ENCODE data around the gene ABTB2. TPM values are rescaled to one million over a fixed set of nuclear protein-coding genes. Genes with fewer than 3 reads are reported as not detected.

ABTB2 gene
- total and polyA plus RNA-seq, 2 experiments from 2014 or later = 12.4 to 14.3 TPM

DNA sequence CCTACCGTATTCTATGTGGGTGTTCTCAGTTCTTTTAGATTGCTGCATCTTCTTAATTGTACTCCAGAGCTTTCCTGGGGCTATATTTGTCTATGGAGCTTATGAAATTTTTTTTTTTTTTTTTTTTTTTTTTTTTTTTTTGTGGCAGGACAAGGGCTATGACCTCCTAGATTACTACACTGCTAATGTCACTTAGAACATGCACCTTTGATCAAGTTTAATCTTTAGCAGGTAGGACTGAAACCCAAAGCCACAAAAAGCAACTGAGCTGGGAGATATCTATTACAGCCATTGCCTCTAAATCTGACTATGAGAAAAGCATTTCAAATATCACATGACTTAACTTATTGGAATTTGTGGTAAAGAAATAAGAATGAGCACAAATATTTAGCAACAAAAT lies 21.7 kb upstream of the ABTB2 start:
- no peaks in the 10 kb centered on the region for H3K4me1 ChIP-seq (ENCODE audit: insufficient read depth)
- H3K79me2 ChIP-seq = no peaks in the 10 kb centered on the region
- TF ChIP-seq, protein P1, sequence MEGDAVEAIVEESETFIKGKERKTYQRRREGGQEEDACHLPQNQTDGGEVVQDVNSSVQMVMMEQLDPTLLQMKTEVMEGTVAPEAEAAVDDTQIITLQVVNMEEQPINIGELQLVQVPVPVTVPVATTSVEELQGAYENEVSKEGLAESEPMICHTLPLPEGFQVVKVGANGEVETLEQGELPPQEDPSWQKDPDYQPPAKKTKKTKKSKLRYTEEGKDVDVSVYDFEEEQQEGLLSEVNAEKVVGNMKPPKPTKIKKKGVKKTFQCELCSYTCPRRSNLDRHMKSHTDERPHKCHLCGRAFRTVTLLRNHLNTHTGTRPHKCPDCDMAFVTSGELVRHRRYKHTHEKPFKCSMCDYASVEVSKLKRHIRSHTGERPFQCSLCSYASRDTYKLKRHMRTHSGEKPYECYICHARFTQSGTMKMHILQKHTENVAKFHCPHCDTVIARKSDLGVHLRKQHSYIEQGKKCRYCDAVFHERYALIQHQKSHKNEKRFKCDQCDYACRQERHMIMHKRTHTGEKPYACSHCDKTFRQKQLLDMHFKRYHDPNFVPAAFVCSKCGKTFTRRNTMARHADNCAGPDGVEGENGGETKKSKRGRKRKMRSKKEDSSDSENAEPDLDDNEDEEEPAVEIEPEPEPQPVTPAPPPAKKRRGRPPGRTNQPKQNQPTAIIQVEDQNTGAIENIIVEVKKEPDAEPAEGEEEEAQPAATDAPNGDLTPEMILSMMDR (IDR thresholded peaks at IDR 0.05; ENCODE audit: poor library complexity) = no peak
- TF ChIP-seq EZH2 (IDR thresholded peaks at IDR 0.05; ENCODE audit: borderline replicate concordance) = no peak
- TF ChIP-seq EZH2phosphoT487 (IDR thresholded peaks at IDR 0.05; ENCODE audit: low read depth, severe bottlenecking, unreplicated experiment) = no peak
- H3K9me2 ChIP-seq (replicated peaks; ENCODE audit: insufficient read depth) = no peaks in the 10 kb centered on the region
- H3K36me3 ChIP-seq (replicated peaks; ENCODE audit: insufficient read depth, low read depth) = no peaks in the 10 kb centered on the region
- H4K20me1 ChIP-seq (ENCODE audit: insufficient read depth, poor library complexity, severe bottlenecking) = no peaks in the 10 kb centered on the region
- 65% methylated on average over 1 of the region's 1 CpG for WGBS (ENCODE audit: low lambda C conversion rate, missing lambda C conversion rate)
- no peak overlapping the region for H2AFZ ChIP-seq
- H3K27ac ChIP-seq = no peak overlapping the region
- H3K4me3 ChIP-seq = no peak overlapping the region
- no peak overlapping the region for H3K4me2 ChIP-seq
- no peaks in the 10 kb centered on the region for H3K9me3 ChIP-seq (ENCODE audit: low read depth)
- no peak for DNase-seq (ENCODE audit: low spot score)
- H3K27me3 ChIP-seq = no peaks in the 10 kb centered on the region

DNA sequence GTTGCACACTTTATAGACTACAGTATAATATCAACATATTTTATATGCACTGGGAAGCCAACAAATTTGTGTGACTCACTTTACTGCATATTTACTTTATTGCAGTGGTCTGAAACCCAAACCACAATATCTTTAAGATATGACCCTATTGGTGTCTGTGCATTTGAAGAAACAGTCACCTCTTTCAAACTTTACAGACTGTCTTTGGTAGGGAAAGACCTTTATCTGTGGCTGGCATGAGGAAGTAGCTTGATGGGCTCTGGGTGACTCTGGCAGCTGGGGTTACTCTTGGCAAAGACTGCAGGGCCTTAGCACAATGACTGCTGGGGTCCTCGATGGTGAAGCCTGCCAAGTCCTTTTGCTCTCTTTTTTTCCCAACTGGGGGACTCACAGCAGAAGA lies 21.3 kb upstream of the ABTB2 start:
- Histone ChIP-seq H3K27me3 (no peaks in the 10 kb centered on the region), H3K4me3 (no peak overlapping the region), H3K9me3 (ENCODE audit: low read depth) (no peaks in the 10 kb centered on the region), H3K9me2 (replicated peaks; ENCODE audit: insufficient read depth) (no peaks in the 10 kb centered on the region), H3K4me1 (ENCODE audit: insufficient read depth) (no peaks in the 10 kb centered on the region), H3K27ac (no peak overlapping the region), H3K36me3 (replicated peaks; ENCODE audit: insufficient read depth, low read depth) (no peaks in the 10 kb centered on the region), H4K20me1 (ENCODE audit: insufficient read depth, poor library complexity, severe bottlenecking) (no peaks in the 10 kb centered on the region), H2AFZ (no peak overlapping the region), H3K4me2 (no peak overlapping the region), H3K79me2 (no peaks in the 10 kb centered on the region)
- 90% methylated on average over 1 of the region's 1 CpG for WGBS (ENCODE audit: low lambda C conversion rate, missing lambda C conversion rate)
- TF ChIP-seq, protein P1 (IDR thresholded peaks at IDR 0.05; ENCODE audit: poor library complexity) = no peak
- TF ChIP-seq EZH2phosphoT487 (IDR thresholded peaks at IDR 0.05; ENCODE audit: low read depth, severe bottlenecking, unreplicated experiment) = no peak
- no peak for TF ChIP-seq EZH2 (IDR thresholded peaks at IDR 0.05; ENCODE audit: borderline replicate concordance)
- DNase-seq (ENCODE audit: low spot score) = no peak

DNA sequence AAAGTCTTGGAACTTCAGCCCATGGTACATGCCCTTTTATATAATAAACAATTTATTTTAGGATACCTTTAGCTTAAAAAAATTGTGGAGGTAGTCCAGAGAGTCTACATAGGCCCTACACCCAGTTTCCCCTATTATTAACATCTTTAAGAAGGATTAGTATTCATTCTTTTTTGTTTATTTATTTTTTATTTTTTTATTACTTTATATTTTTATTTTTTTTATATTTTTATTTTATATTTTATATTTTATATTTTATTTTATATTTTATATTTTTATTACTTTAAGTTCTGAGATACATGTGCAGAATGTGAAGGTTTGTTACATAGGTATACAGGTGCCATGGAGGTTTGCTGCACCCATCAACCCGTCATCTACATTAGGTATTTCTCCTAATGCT lies 15.9 kb upstream of the ABTB2 start:
- DNase-seq (ENCODE audit: low spot score) = no peak
- Histone ChIP-seq H4K20me1 (ENCODE audit: insufficient read depth, poor library complexity, severe bottlenecking) (no peaks in the 10 kb centered on the region), H3K27me3 (no peaks in the 10 kb centered on the region), H3K79me2 (no peaks in the 10 kb centered on the region), H3K4me3 (no peak overlapping the region), H3K27ac (no peak overlapping the region), H3K4me1 (ENCODE audit: insufficient read depth) (no peaks in the 10 kb centered on the region), H3K9me3 (ENCODE audit: low read depth) (no peaks in the 10 kb centered on the region), H2AFZ (no peak overlapping the region), H3K4me2 (no peak overlapping the region), H3K9me2 (replicated peaks; ENCODE audit: insufficient read depth) (no peaks in the 10 kb centered on the region), H3K36me3 (replicated peaks; ENCODE audit: insufficient read depth, low read depth) (no peaks in the 10 kb centered on the region)
- 100% methylated on average over 1 of the region's 1 CpG for WGBS (ENCODE audit: low lambda C conversion rate, missing lambda C conversion rate)
- TF ChIP-seq EZH2 (IDR thresholded peaks at IDR 0.05; ENCODE audit: borderline replicate concordance) = no peak

DNA sequence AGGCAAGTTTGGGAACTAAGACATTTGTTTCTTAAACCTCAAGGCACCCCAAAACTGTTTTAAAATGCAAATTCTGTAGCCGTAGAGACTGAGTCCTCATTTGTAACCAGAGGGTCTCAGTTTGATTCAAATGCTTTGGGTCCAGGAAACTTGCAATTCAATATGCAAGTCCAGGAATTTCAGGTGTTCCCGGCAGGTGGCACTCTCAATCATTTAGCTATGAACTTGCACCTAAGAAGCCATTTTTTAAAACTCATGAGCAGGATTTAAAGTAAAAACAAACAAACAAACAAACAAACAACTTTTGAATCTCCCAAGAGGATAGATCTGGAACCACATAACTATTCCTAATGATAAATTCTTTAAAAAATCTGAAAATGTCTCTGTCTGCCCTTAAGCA lies 8.7 kb upstream of the ABTB2 start:
- H3K4me3 ChIP-seq = no peak overlapping the region
- 64% methylated on average over 2 of the region's 2 CpGs for WGBS (ENCODE audit: low lambda C conversion rate, missing lambda C conversion rate)
- no peak overlapping the region for H3K4me2 ChIP-seq
- no peaks in the 10 kb centered on the region for H3K9me3 ChIP-seq (ENCODE audit: low read depth)
- H4K20me1 ChIP-seq (ENCODE audit: insufficient read depth, poor library complexity, severe bottlenecking) = no peaks in the 10 kb centered on the region
- H2AFZ ChIP-seq = no peak overlapping the region
- H3K36me3 ChIP-seq (replicated peaks; ENCODE audit: insufficient read depth, low read depth) = no peaks in the 10 kb centered on the region
- DNase-seq (ENCODE audit: low spot score) = no peak
- H3K4me1 ChIP-seq (ENCODE audit: insufficient read depth) = no peaks in the 10 kb centered on the region
- no peaks in the 10 kb centered on the region for H3K79me2 ChIP-seq
- no peaks in the 10 kb centered on the region for H3K27me3 ChIP-seq
- no peaks in the 10 kb centered on the region for H3K9me2 ChIP-seq (replicated peaks; ENCODE audit: insufficient read depth)
- no peak overlapping the region for H3K27ac ChIP-seq
- TF ChIP-seq, protein P1 (IDR thresholded peaks at IDR 0.05; ENCODE audit: poor library complexity) = peak; percentile 25
- no peak for TF ChIP-seq EZH2 (IDR thresholded peaks at IDR 0.05; ENCODE audit: borderline replicate concordance)
